ENCODE measurements around the gene ATE1.
"Not testable (repeated sequence)": the region's sequence is repeated elsewhere in the genome, so short reads cannot be mapped to it uniquely, and the experiment has no call there.

ATE1 gene

GRCh38 chr10:121834757-121835156 lies 93.1 kb downstream of the ATE1 start:
- H3K27ac Mint-ChIP-seq (ENCODE audit: low read depth): no peak overlapping the region
- H3K27me3 Mint-ChIP-seq: no peaks in the 10 kb centered on the region
- ATAC-seq (replicated peaks; ENCODE audit: extremely low read depth, poor library complexity, severe bottlenecking): no peak
- no peaks in the 10 kb centered on the region for H3K4me1 Mint-ChIP-seq
- H3K9me3 Mint-ChIP-seq: no peaks in the 10 kb centered on the region
- no peak overlapping the region for H3K4me3 Mint-ChIP-seq
- DNase-seq (ENCODE audit: low spot score in 2 of 2): no peak
- H3K36me3 Mint-ChIP-seq (ENCODE audit: insufficient read depth): peaks cover 12% of the 10 kb centered on the region

GRCh38 chr10:121833387-121833786 lies 94.4 kb downstream of the ATE1 start:
- Mint-ChIP-seq H3K4me3 (no peak overlapping the region), H3K9me3 (no peaks in the 10 kb centered on the region), H3K36me3 (ENCODE audit: insufficient read depth) (peaks cover 14% of the 10 kb centered on the region), H3K4me1 (no peaks in the 10 kb centered on the region), H3K27me3 (no peaks in the 10 kb centered on the region), H3K27ac (ENCODE audit: low read depth) (no peak overlapping the region)
- ATAC-seq (replicated peaks; ENCODE audit: extremely low read depth, poor library complexity, severe bottlenecking): no peak
- no peak for DNase-seq (ENCODE audit: low spot score in 2 of 2)

- ATAC-seq (replicated peaks; ENCODE audit: extremely low read depth, poor library complexity, severe bottlenecking) (no peak), DNase-seq (ENCODE audit: low spot score in 2 of 2) (no peak)
- Mint-ChIP-seq H3K4me1 (no peaks in the 10 kb centered on the region), H3K27me3 (no peaks in the 10 kb centered on the region), H3K9me3 (no peaks in the 10 kb centered on the region), H3K36me3 (ENCODE audit: insufficient read depth) (peaks cover 18% of the 10 kb centered on the region), H3K27ac (ENCODE audit: low read depth) (no peak overlapping the region), H3K4me3 (no peak overlapping the region)
Observed at GRCh38 chr10:121832647-121833046, 95.2 kb downstream of the ATE1 start.

GRCh38 chr10:121831777-121832176 lies 96.1 kb downstream of the ATE1 start:
- Mint-ChIP-seq H3K27me3 (no peaks in the 10 kb centered on the region), H3K27ac (ENCODE audit: low read depth) (no peak overlapping the region), H3K36me3 (ENCODE audit: insufficient read depth) (peaks cover 20% of the 10 kb centered on the region), H3K4me3 (no peak overlapping the region), H3K9me3 (no peaks in the 10 kb centered on the region), H3K4me1 (no peaks in the 10 kb centered on the region)
- ATAC-seq (replicated peaks; ENCODE audit: extremely low read depth, poor library complexity, severe bottlenecking) (no peak), DNase-seq (ENCODE audit: low spot score in 2 of 2) (no peak)

DNA sequence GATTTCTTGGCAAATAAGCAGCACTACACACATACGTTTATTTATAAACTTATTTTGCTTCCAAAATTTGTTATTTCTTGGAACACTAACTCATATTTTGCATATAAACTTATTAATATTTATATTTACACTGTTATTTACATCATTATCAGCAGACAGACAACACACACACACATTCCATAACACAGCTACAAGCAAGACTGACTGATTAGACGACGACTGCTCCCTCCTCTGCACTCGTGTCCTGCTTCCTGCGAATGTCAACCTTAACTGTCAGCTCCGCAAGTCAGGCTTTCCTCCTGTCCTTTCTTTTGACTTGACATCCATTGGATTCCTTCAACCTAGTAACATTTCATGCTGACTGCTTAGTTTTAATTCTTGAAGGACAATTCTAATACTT lies 96.6 kb downstream of the ATE1 start:
- Mint-ChIP-seq H3K36me3 (ENCODE audit: insufficient read depth) (peaks cover 20% of the 10 kb centered on the region), H3K27me3 (no peaks in the 10 kb centered on the region), H3K4me1 (no peaks in the 10 kb centered on the region), H3K27ac (ENCODE audit: low read depth) (no peak overlapping the region), H3K4me3 (no peak overlapping the region), H3K9me3 (no peaks in the 10 kb centered on the region)
- DNase-seq (ENCODE audit: low spot score in 2 of 2): no peak
- ATAC-seq (replicated peaks; ENCODE audit: extremely low read depth, poor library complexity, severe bottlenecking): no peak

DNA sequence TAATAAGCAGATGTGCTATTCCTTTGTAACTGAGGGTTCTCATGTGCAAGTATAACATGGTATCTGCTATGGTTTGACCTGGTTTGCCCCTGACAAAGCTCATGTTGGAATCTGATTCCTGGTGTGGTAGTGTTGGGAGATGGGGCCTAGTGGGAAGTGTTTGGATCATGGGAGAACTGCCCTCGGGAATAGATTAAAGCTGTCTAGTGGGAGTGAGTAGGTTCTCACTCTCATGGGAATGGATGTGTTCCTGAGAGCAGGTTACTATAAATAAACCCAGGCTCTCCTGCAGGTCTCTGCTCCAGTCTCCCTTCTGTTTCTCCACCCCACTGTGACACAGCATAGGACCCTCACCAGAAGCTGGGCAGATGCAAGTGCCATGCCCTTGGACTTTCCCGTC lies 97.7 kb downstream of the ATE1 start:
- Mint-ChIP-seq H3K27me3 (no peaks in the 10 kb centered on the region), H3K27ac (ENCODE audit: low read depth) (no peak overlapping the region), H3K4me3 (no peak overlapping the region), H3K36me3 (ENCODE audit: insufficient read depth) (peaks cover 15% of the 10 kb centered on the region), H3K4me1 (no peaks in the 10 kb centered on the region), H3K9me3 (no peaks in the 10 kb centered on the region)
- no peak for DNase-seq (ENCODE audit: low spot score in 2 of 2)
- ATAC-seq (replicated peaks; ENCODE audit: extremely low read depth, poor library complexity, severe bottlenecking): no peak

- ATAC-seq (replicated peaks; ENCODE audit: extremely low read depth, poor library complexity, severe bottlenecking): no peak
- H3K9me3 Mint-ChIP-seq: no peaks in the 10 kb centered on the region
- H3K4me3 Mint-ChIP-seq: no peak overlapping the region
- DNase-seq (ENCODE audit: low spot score in 2 of 2): no peak
- no peaks in the 10 kb centered on the region for H3K4me1 Mint-ChIP-seq
- no peak overlapping the region for H3K27ac Mint-ChIP-seq (ENCODE audit: low read depth)
- peaks cover 10% of the 10 kb centered on the region for H3K36me3 Mint-ChIP-seq (ENCODE audit: insufficient read depth)
- H3K27me3 Mint-ChIP-seq: no peaks in the 10 kb centered on the region
Observed at GRCh38 chr10:121828045-121828444, 99.8 kb downstream of the ATE1 start.

DNA sequence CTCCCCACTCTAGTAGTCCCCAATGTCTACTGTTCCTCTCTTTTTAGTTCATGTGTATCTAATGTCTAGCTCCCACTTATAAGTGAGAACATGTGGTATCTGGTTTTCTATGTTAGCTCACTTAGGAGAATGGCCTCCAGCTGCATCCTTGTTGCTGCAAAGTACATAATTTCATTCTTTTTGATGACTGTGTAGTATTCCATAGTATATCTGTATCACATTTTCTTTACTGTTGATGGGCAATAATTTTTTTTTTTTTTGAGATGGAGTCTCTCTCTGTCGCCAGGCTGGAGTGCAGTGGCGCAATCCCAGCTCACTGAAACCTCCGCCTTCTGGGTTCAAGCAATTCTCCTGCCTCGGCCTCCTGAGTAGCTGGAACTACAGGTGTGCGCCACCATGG lies 101.1 kb downstream of the ATE1 start:
- H3K4me3 Mint-ChIP-seq; H3K4me1 Mint-ChIP-seq; H3K9me3 Mint-ChIP-seq; ATAC-seq (replicated peaks; ENCODE audit: extremely low read depth, poor library complexity, severe bottlenecking); DNase-seq (ENCODE audit: low spot score in 2 of 2); H3K27ac Mint-ChIP-seq (ENCODE audit: low read depth); H3K27me3 Mint-ChIP-seq: not testable (repeated sequence)
- H3K36me3 Mint-ChIP-seq (ENCODE audit: insufficient read depth): peaks cover 11% of the 10 kb centered on the region

DNA sequence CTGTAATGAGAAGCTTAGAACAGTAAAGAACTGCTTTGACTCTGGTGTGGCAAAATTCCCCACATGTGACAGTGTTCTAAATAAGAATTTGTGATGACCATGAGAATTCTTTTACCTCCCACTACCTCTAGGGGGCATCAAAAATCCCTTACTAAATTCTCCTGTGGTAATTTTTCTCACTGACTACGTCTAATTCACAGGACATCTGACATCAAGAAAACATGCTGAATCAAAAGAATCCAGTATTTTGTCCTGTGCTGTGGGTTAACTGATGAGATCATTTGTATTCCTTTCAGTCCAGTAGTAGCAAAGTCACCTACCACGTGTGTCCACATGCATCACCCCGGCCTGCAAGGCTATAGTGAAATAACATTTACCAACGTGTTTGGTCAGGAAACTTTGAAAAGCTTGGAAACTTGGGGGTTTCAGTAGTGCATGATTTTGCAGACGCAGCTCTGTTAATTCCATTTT lies 103.8 kb downstream of the ATE1 start:
- no peaks in the 10 kb centered on the region for H3K4me1 Mint-ChIP-seq
- peaks cover 15% of the 10 kb centered on the region for H3K36me3 Mint-ChIP-seq (ENCODE audit: insufficient read depth)
- H3K9me3 Mint-ChIP-seq: no peaks in the 10 kb centered on the region
- no peaks in the 10 kb centered on the region for H3K27me3 Mint-ChIP-seq
- no peak for DNase-seq (ENCODE audit: low spot score in 2 of 2)
- ATAC-seq (replicated peaks; ENCODE audit: extremely low read depth, poor library complexity, severe bottlenecking): no peak
- no peak overlapping the region for H3K27ac Mint-ChIP-seq (ENCODE audit: low read depth)
- H3K4me3 Mint-ChIP-seq: no peak overlapping the region

- ATAC-seq (replicated peaks; ENCODE audit: extremely low read depth, poor library complexity, severe bottlenecking): no peak
- no peaks in the 10 kb centered on the region for H3K4me1 Mint-ChIP-seq
- no peak for DNase-seq (ENCODE audit: low spot score in 2 of 2)
Observed at GRCh38 chr10:121822724-121823123, 105.1 kb downstream of the ATE1 start.

GRCh38 chr10:121822180-121822579 lies 105.7 kb downstream of the ATE1 start:
- no peaks in the 10 kb centered on the region for H3K27me3 Mint-ChIP-seq
- H3K27ac Mint-ChIP-seq (ENCODE audit: low read depth): no peak overlapping the region
- H3K36me3 Mint-ChIP-seq (ENCODE audit: insufficient read depth): peaks cover 9% of the 10 kb centered on the region
- DNase-seq (ENCODE audit: low spot score in 2 of 2) (no peak), ATAC-seq (replicated peaks; ENCODE audit: extremely low read depth, poor library complexity, severe bottlenecking) (no peak)
- H3K4me3 Mint-ChIP-seq: no peak overlapping the region
- no peaks in the 10 kb centered on the region for H3K9me3 Mint-ChIP-seq
- no peaks in the 10 kb centered on the region for H3K4me1 Mint-ChIP-seq

More at GRCh38 chr10:121822724-121823123, 105.1 kb downstream of the ATE1 start:
- H3K27me3 Mint-ChIP-seq: no peaks in the 10 kb centered on the region
- H3K9me3 Mint-ChIP-seq: no peaks in the 10 kb centered on the region
- H3K4me3 Mint-ChIP-seq: no peak overlapping the region
- peaks cover 11% of the 10 kb centered on the region for H3K36me3 Mint-ChIP-seq (ENCODE audit: insufficient read depth)
- no peak overlapping the region for H3K27ac Mint-ChIP-seq (ENCODE audit: low read depth)

- Mint-ChIP-seq H3K36me3 (ENCODE audit: insufficient read depth) (peaks cover 9% of the 10 kb centered on the region), H3K4me3 (no peak overlapping the region), H3K4me1 (no peaks in the 10 kb centered on the region), H3K27me3 (no peaks in the 10 kb centered on the region), H3K9me3 (no peaks in the 10 kb centered on the region), H3K27ac (ENCODE audit: low read depth) (no peak overlapping the region)
- ATAC-seq (replicated peaks; ENCODE audit: extremely low read depth, poor library complexity, severe bottlenecking) (no peak), DNase-seq (ENCODE audit: low spot score in 2 of 2) (no peak)
Observed at GRCh38 chr10:121819049-121819448, 108.8 kb downstream of the ATE1 start.

GRCh38 chr10:121818599-121818998 lies 109.2 kb downstream of the ATE1 start:
- Mint-ChIP-seq H3K36me3 (ENCODE audit: insufficient read depth) (peaks cover 9% of the 10 kb centered on the region), H3K4me3 (no peak overlapping the region), H3K27ac (ENCODE audit: low read depth) (no peak overlapping the region), H3K9me3 (no peaks in the 10 kb centered on the region), H3K27me3 (no peaks in the 10 kb centered on the region), H3K4me1 (no peaks in the 10 kb centered on the region)
- no peak for DNase-seq (ENCODE audit: low spot score in 2 of 2)
- ATAC-seq (replicated peaks; ENCODE audit: extremely low read depth, poor library complexity, severe bottlenecking): no peak

DNA sequence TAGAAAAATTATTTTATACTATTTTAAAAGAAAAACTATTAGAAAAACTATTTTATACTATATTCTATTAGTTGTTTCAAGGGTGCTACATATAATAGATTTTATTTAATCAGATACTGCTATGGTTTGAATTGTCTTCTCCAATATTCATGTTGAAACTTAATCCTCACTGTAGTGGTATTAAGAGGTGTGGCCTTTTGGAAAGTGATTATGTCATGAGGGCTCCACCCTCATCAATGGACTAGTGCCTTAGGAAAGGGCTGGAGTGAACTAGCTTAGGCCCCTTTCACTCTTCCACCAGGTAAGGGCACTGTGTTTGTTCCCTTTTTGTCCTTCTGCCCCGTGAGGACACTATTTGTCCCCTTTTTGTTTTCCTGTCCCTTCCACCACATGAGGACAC lies 111.6 kb downstream of the ATE1 start:
- Mint-ChIP-seq H3K4me1 (no peaks in the 10 kb centered on the region), H3K27me3 (no peaks in the 10 kb centered on the region), H3K27ac (ENCODE audit: low read depth) (no peak overlapping the region), H3K9me3 (no peaks in the 10 kb centered on the region), H3K4me3 (no peak overlapping the region), H3K36me3 (ENCODE audit: insufficient read depth) (peaks cover 3% of the 10 kb centered on the region)
- ATAC-seq (replicated peaks; ENCODE audit: extremely low read depth, poor library complexity, severe bottlenecking) (no peak), DNase-seq (ENCODE audit: low spot score in 2 of 2) (no peak)
